ENCODE data around the gene HEBP2. TPM values are rescaled to one million over a fixed set of nuclear protein-coding genes. Genes with fewer than 3 reads are reported as not detected.

Gene HEBP2
- total and polyA plus RNA-seq, 2 of the 13 experiments (the other 11 are each of a cell fraction or from before 2014, with no cell fraction given): 16.0 to 72.8 TPM

GRCh38 chr6:138396709-138397108 lies 7.3 kb upstream of the HEBP2 start:
- Histone ChIP-seq H2AFZ (ENCODE audit: low read length) (no peak overlapping the region), H3K36me3 (replicated peaks in 1 of 2; ENCODE audit: control insufficient read depth in 1 of 2, insufficient read depth in 2 of 2, low read length in 2 of 2) (no peaks in the 10 kb centered on the region), H3K27me3 (ENCODE audit: control insufficient read depth in 1 of 2, insufficient read depth in 2 of 2, low read length in 2 of 2) (no peaks in the 10 kb centered on the region), H3K4me1 (ENCODE audit: insufficient read depth, low read length) (peaks cover 10% of the 10 kb centered on the region), H3K9ac (ENCODE audit: insufficient read depth, low read depth, low read length) (no peak overlapping the region), H3K4me2 (ENCODE audit: low read depth, low read length) (no peak overlapping the region), H3K9me3 (ENCODE audit: low read length) (no peaks in the 10 kb centered on the region), H4K20me1 (ENCODE audit: insufficient read depth, low read length) (no peaks in the 10 kb centered on the region), H3K4me3 (replicated peaks in 1 of 3; ENCODE audit: insufficient read depth in 1 of 3, low read depth in 2 of 3, low read length in 3 of 3) (no peak overlapping the region), H3K79me2 (ENCODE audit: insufficient read depth, low read length) (no peaks in the 10 kb centered on the region), H3K27ac (ENCODE audit: extremely low read length, insufficient read depth, low read length) (no peak overlapping the region)
- WGBS (ENCODE audit: low lambda C conversion rate): 35% methylated on average over 5 of the region's 5 CpGs
- no TSS peak for BruUV-seq (replicated peaks)
- DNase-seq (ENCODE audit: low spot score): no peak
- no peak for ATAC-seq
- intact Hi-C loops (cut with micrococcal nuclease; ENCODE audit: unreplicated experiment) (no loop called here), in situ Hi-C loops (cut with HindIII; ENCODE audit: extremely low pct_ligation_motif_present, low pct_unique_long_range_greater_than_20kb) (no loop called here)
- ChIA-PET CTCF (ENCODE audit: low intra/inter-chr PET ratio, low total read pairs) (no interaction called here), POLR2A (no interaction called here)
- TF ChIP-seq CHD2 (IDR thresholded peaks at IDR 0.05; ENCODE audit: low read depth, low read length) (peak; percentile 76), KMT2A (CRISPR knock-in tag; IDR thresholded peaks at IDR 0.05) (no peak)
- no peak for FAIRE-seq

- 42% methylated on average over 8 of the region's 8 CpGs for WGBS (ENCODE audit: low lambda C conversion rate)
- Histone ChIP-seq H3K36me3 (replicated peaks in 1 of 2; ENCODE audit: control insufficient read depth in 1 of 2, insufficient read depth in 2 of 2, low read length in 2 of 2) (no peaks in the 10 kb centered on the region), H3K4me1 (ENCODE audit: insufficient read depth, low read length) (peaks cover 10% of the 10 kb centered on the region), H3K27ac (ENCODE audit: extremely low read length, insufficient read depth, low read length) (no peak overlapping the region), H4K20me1 (ENCODE audit: insufficient read depth, low read length) (no peaks in the 10 kb centered on the region), H3K79me2 (ENCODE audit: insufficient read depth, low read length) (no peaks in the 10 kb centered on the region), H3K27me3 (ENCODE audit: control insufficient read depth in 1 of 2, insufficient read depth in 2 of 2, low read length in 2 of 2) (no peaks in the 10 kb centered on the region; a peak in 1 of 5 replicates), H3K4me3 (replicated peaks in 1 of 3; ENCODE audit: insufficient read depth in 1 of 3, low read depth in 2 of 3, low read length in 3 of 3) (no peak overlapping the region), H3K9ac (ENCODE audit: insufficient read depth, low read depth, low read length) (no peak overlapping the region), H3K4me2 (ENCODE audit: low read depth, low read length) (peak overlapping the region; percentile 4; the same call in 1 of the 2 replicates), H2AFZ (ENCODE audit: low read length) (no peak overlapping the region), H3K9me3 (ENCODE audit: low read length) (no peaks in the 10 kb centered on the region)
- in situ Hi-C loops (cut with HindIII; ENCODE audit: extremely low pct_ligation_motif_present, low pct_unique_long_range_greater_than_20kb) (no loop called here), intact Hi-C loops (cut with micrococcal nuclease; ENCODE audit: unreplicated experiment) (no loop called here)
- FAIRE-seq: no peak
- no TSS peak for BruUV-seq (replicated peaks)
- ATAC-seq: peak; percentile 37; the same call in 1 of the 3 replicates
- ChIA-PET POLR2A (no interaction called here), CTCF (ENCODE audit: low intra/inter-chr PET ratio, low total read pairs) (no interaction called here)
- no peak for DNase-seq (ENCODE audit: low spot score)
- no peak for TF ChIP-seq ZNF160 (CRISPR knock-in tag; IDR thresholded peaks at IDR 0.05)
- TF ChIP-seq ZNF251 (CRISPR knock-in tag; IDR thresholded peaks at IDR 0.05): no peak
- TF ChIP-seq PCBP1 (IDR thresholded peaks at IDR 0.05; ENCODE audit: borderline replicate concordance, low read depth, low read length): no peak
- TF ChIP-seq STAG1 (CRISPR knock-in tag; IDR thresholded peaks at IDR 0.05): 0 out of 2 replicates have a peak, but pooled peaks have one; percentile 3
- no peak for TF ChIP-seq AKNA (CRISPR knock-in tag; IDR thresholded peaks at IDR 0.05; ENCODE audit: borderline replicate concordance)
- 0 out of 2 replicates have a peak, but pooled peaks have one; percentile 49 for TF ChIP-seq ZBTB8A (CRISPR knock-in tag; IDR thresholded peaks at IDR 0.05; ENCODE audit: borderline replicate concordance, low read depth)
- TF ChIP-seq CTCF (CRISPR knock-in tag; IDR thresholded peaks at IDR 0.05): 0 out of 2 replicates have a peak, but pooled peaks have one; percentile 8
- TF ChIP-seq SALL2 (CRISPR knock-in tag; IDR thresholded peaks at IDR 0.05): no peak
These were observed 6.6 kb upstream of the HEBP2 start for GRCh38 chr6:138397128-138398122.
